Cerebellar nuclear complex (tissue), 1 donor: ENCODE results near the gene EIF6.

Source experiments
- DNase-seq, 2 experiments: peaks; one replicate each; lab custom pipeline; 2025; lab: John Stamatoyannopoulos, UW

EIF6 gene

GRCh38 chr20:35293303-35294292 lies 9.0 kb upstream of the EIF6 start:
- no peak for DNase-seq

- no peak for DNase-seq
Measured at GRCh38 chr20:35292504-35293285, 8.1 kb upstream of the EIF6 start.

- no peak for DNase-seq
Measured at GRCh38 chr20:35291654-35292503, 7.3 kb upstream of the EIF6 start, which contains the start of gene FAM83C. Gene FAM83C, minus strand, starts transcription at chr20:35292425. Its CDS starts 121 bp downstream, at chr20:35292304.

- DNase-seq: no peak
Measured at GRCh38 chr20:35290887-35291417, 6.4 kb upstream of the EIF6 start.

- no peak for DNase-seq
Measured at GRCh38 chr20:35290186-35290886, 5.8 kb upstream of the EIF6 start.

- DNase-seq: no peak
Measured at GRCh38 chr20:35288325-35289060, 3.9 kb upstream of the EIF6 start.

GRCh38 chr20:35287509-35288324 lies 3.1 kb upstream of the EIF6 start:
- DNase-seq: no peak

- DNase-seq: no peak
Measured at GRCh38 chr20:35286899-35287508, 2.4 kb upstream of the EIF6 start.

GRCh38 chr20:35286077-35286898 lies 1.7 kb upstream of the EIF6 start:
- DNase-seq: no peak

- no peak for DNase-seq
Measured at GRCh38 chr20:35285806-35286076, 1.2 kb upstream of the EIF6 start.

- DNase-seq: no peak
Measured at GRCh38 chr20:35284992-35285805, 627 bp upstream of the EIF6 start.

GRCh38 chr20:35283441-35284266 lies 918 bp downstream of the EIF6 start:
- no peak for DNase-seq

- no peak for DNase-seq
Measured at GRCh38 chr20:35281506-35282101, 3.0 kb downstream of the EIF6 start.

GRCh38 chr20:35280523-35280922 lies 4.0 kb downstream of the EIF6 start:
- DNase-seq: no peak

- DNase-seq: no peak
Measured at GRCh38 chr20:35279533-35280174, 4.9 kb downstream of the EIF6 start.

- DNase-seq: no peak
Measured at GRCh38 chr20:35279040-35279439, 5.5 kb downstream of the EIF6 start.
